ENCODE results near the gene ZNF132. TPM values are rescaled to one million over a fixed set of nuclear protein-coding genes. Genes with fewer than 3 reads are reported as not detected.
"Not testable (repeated sequence)": the region's sequence is repeated elsewhere in the genome, so short reads cannot be mapped to it uniquely, and the experiment has no call there.

ZNF132 gene
- total RNA-seq, 1 donor from 2014 or later, result 7.0 TPM

- no peak for DNase-seq
These were observed 32.9 kb downstream of the ZNF132 start for GRCh38 chr19:58406818-58407657.

GRCh38 chr19:58403920-58404478 is 36.0 kb downstream of the ZNF132 start:
- not testable (repeated sequence) for DNase-seq

- DNase-seq, result no peak
These were observed 38.0 kb downstream of the ZNF132 start for GRCh38 chr19:58401840-58402421.

DNA sequence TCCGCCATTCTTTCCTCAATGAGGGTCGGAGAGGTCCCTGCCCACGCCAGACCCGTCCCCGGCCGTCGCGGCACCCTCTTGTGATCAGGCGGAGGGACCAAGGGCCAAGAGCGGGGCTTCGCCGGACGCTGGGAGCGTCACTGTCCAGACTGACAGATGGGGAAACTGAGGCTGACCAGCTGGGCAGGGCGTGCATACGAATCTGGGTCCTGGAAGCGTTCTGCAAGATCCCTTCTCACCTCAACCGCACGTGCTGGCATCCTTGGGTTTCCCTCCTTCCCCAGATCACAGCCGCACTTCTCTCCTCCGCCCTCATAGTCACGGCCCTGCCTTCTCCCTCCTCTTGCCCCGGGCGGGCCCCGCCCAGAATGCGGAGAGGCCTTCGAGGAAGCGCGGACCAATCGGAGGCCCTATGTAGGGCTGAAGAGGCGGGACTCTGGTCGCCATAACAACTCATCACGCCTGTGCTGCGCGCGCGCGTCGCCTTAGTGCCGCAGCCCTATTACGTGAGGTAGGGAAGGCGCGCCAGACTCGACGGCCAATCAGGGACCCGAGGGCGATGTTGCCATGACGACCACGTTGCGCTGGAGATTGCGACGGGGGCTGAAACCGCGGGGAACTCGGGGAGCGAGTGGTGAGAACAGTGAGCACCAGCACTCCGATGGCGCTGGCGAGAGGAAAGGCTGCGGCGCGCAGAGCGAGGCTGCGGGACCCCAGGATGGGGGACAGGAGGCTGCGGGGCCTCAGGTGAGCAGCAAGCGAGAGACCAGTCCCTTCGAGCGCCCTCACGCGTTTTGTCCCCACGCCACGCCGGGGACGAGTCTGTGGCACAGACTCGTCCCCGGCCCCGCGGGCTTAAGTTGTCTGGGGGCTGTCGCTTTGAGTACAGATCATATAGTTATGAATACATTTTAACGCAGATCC is 38.8 kb downstream of the ZNF132 start:
- DNase-seq, result peak; percentile 100

DNA sequence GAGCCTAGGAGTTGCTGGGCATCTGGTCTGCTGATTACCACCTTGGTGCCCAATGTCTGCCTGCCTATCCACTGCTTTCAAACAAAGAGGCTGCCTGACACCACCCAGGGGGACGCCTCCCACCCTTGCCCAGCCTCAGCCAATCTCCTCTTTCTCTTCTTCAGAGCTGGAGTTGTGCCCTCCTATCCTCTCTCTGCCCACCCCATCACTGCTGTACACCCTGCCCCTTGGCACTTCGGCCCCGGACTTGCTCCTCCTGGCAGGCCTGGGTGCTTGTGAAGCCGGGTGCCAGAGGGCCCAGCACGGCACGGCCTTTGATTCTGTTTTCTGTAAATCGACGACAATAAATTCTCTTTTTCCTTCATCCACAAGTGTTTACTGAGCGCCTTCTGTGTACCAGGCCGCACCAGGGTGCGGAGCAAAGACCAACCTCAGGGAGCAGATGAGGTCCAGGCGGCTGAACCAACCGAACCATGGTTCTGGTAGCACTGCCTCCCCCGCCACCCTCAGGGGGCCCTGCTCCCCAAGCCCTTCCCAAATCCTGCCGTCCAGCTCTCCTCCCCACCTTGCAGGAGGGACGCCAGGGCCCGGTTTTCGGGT is 39.5 kb downstream of the ZNF132 start:
- no peak for DNase-seq

DNA sequence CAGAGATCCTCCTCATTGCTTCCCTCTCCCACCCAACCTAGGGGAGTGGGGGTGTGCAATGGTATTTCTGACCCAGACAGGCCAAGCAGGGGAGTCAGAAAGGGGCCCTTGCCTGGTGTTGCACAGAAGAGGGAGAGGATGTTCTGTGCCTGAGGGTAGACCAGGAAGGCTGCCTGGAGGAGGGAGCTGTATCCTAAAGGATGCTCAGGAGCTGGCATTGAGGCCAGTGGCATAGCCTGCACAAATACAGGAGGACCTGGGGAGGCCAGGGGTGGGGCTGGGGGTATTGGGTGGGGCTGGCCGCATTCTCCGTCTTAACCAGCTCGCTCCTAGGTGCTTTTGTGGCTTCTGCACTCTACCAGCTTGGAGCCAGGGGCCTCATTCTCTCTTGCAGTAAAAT is 40.0 kb downstream of the ZNF132 start:
- DNase-seq, result no peak

DNA sequence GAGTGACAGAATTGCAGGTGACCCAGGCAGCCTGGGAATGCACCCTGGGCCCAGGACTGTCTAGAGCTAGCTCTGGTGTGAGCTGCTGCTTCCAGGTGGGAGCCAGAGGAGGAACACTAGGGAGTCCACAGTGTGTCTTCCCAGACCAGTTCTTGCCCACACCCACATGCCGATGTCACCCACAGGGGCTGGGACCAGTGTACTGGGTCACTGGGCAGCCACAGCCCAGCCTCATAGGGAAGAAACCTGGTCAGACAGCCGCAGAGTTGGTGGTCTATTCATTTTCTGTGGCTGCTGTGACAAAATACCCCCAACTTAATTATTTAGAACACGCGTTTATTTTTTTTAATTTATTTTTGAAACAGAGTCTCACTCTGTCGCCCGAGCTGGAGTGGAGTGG is 41.4 kb downstream of the ZNF132 start:
- no peak for DNase-seq

GRCh38 chr19:58398087-58398486 is 41.9 kb downstream of the ZNF132 start:
- no peak for DNase-seq

GRCh38 chr19:58397533-58398037 is 42.4 kb downstream of the ZNF132 start:
- DNase-seq, result no peak

DNA sequence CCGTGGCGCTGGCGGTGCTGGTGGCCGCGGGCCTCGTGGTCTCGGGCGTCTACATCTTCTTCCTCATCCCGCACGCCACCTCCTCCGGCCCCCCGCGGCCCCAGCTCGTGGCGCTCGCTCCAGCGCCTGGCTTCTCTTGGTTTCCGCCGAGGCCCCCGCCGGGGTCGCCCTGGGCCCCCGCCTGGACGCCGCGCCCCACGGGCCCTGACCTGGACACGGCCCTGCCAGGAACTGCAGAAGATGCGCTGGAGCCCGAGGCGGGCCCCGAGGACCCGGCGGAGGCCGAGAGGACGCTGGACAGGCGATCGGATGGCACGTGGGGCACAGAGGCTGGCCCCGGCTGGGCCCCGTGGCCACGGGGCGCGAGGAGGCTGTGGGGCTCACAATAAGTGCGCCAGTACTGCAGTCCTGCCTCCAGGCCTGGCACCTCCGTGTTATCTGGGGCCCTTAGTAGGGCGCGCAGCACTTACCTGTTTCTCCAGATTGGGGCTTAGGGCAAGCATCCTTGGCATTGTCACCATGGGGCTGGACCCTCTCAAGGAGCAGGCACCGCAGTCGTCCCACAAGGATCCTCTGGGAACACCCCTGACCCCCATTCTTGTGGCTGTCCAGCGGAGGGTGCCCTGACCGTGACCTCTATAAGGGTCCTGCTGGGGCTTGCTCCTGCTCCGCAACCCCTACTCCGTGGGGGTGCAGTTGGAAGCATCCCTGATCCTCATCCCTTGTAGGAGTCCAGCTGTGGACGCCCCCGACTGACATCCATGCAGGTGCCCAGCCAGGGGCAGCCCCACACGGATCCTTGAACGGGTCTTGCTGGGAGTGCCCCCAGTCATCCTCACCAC is 43.0 kb downstream of the ZNF132 start:
- DNase-seq, result no peak

- DNase-seq, result no peak
These were observed 43.9 kb downstream of the ZNF132 start for GRCh38 chr19:58395979-58396627.

DNA sequence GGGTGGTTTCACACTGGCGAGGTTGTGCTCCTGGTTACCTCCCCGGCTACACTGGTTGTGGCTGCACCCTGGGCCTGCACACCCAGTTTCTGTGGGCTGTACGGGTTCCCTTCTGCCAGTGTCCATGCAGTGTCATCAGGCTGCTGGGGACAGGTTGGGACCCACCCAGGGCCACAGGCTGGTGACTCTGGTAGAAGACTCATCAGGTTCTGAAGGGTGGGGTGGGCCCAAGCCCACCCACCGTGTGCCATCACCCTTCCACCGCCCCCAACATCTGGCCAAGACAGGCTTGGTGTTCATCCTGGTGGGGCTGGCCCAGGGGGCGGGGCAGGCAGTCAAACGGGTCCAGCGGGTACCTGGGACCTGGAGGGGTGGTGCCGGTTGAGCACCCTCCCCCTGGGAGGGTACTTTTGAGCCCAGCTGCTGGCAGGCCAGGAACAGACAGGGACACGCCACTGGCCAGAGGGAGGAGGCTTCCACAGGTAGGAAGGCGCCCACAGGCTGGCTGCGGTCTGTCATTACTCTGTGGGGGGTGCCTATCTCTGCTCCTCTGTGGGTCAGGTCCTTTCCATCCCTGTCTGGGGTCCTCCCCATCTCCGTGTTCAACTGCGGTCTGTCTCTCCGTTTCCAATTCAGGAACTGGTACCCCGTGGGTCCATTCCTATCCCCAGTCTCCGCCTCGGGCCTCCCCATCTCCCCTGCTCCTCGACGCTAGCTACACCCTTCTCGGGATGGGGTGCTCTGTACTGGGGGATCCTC is 44.6 kb downstream of the ZNF132 start, which contains the start of gene RNF225:
RNF225 (plus strand) TSS at position 437 of the 759 bp plus-strand sequence. CDS start 434 bp downstream, outside the sequence.
- DNase-seq, result no peak

- DNase-seq, result no peak
These were observed 45.1 kb downstream of the ZNF132 start for GRCh38 chr19:58394821-58395219.

DNA sequence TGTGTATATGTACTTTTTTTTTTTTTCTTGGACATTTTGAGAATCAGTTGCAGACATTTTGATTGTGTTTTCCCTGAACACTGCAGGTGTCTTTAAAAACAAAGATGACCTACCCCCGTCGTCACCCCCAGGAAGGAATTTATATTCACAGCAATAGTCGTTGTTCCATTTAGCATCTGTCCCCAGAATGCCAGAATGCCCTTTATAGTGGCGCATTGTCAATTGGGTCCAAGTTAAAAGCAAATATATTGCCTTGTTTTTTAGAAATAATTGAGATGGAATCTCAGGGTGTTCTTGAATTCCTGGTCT is 46.3 kb downstream of the ZNF132 start:
- no peak for DNase-seq

DNA sequence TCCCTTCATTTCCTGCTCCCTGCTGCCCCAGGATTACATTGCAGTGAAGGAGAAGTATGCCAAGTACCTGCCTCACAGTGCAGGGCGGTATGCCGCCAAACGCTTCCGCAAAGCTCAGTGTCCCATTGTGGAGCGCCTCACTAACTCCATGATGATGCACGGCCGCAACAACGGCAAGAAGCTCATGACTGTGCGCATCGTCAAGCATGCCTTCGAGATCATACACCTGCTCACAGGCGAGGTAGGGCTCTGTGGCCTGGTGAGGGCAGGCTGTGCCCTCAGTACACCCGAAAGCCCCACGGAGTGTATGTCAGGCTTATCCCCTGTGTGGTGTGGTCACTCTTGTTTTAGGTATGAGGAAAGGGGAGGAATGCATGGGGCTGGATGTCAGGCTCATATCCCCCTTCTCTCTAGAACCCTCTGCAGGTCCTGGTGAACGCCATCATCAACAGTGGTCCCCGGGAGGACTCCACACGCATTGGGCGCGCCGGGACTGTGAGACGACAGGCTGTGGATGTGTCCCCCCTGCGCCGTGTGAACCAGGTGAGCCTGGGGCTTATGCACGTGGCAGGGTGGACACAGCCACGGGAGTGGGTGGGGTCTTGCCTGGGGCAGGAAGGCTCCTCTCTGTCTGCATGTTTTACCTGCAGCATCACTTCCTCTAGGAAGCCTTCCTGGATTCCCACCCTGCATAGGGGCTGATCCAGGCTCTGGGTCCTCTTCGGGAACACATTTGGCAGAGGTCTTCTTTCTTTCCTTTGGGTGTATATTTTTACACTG is 46.8 kb downstream of the ZNF132 start:
- no peak for DNase-seq

- no peak for DNase-seq
These were observed 51.8 kb downstream of the ZNF132 start for GRCh38 chr19:58388175-58388526.

- no peak for DNase-seq
These were observed 52.4 kb downstream of the ZNF132 start for GRCh38 chr19:58387338-58388174.

All from tongue (tissue), 2 donors.